Endothelial cell of umbilical vein (primary cell): ENCODE data around the gene SCAMP4.

Experiments used
- CTCF ChIP-seq, 2 donors: IDR thresholded peaks; 1 replicate in 1 of 2; 2 replicates in 1 of 2; pipeline ENCODE4 v1.5.1; 2011; ENCODE audit warnings: low read length in 2 of 2, mild to moderate bottlenecking in 2 of 2, moderate library complexity in 2 of 2, control low read depth in 1 of 2, inconsistent platforms in 1 of 2, low read depth in 1 of 2; ENCODE audit not compliant: insufficient read depth in 1 of 2; ENCODE audit errors: extremely low read depth in 1 of 2
- EZH2 ChIP-seq: IDR thresholded peaks from 2 replicates; pipeline ENCODE4 v1.6.1; 2012; ENCODE audit warnings: borderline replicate concordance, low read depth, mild to moderate bottlenecking, moderate library complexity, low read length, inconsistent platforms; ENCODE audit not compliant: severe bottlenecking
- FOS ChIP-seq: IDR thresholded peaks from 2 replicates; pipeline ENCODE4 v1.6.1; 2011; ENCODE audit warnings: mild to moderate bottlenecking, low read length, moderate library complexity, borderline replicate concordance; ENCODE audit not compliant: insufficient read depth
- GATA2 ChIP-seq: IDR thresholded peaks from 2 replicates; pipeline ENCODE4 v1.7.0; 2011; ENCODE audit warnings: low read depth, mild to moderate bottlenecking, moderate library complexity, mixed read lengths, low read length; ENCODE audit not compliant: insufficient read length, insufficient read depth
- JUN ChIP-seq: IDR thresholded peaks from 2 replicates; pipeline ENCODE4 v1.6.1; 2011; ENCODE audit warnings: borderline replicate concordance, low read depth; ENCODE audit not compliant: insufficient read length, insufficient read depth
- MAX ChIP-seq: IDR thresholded peaks from 2 replicates; pipeline ENCODE4 v1.6.1; 2011; ENCODE audit not compliant: insufficient read depth, insufficient read length
- MYC ChIP-seq: IDR thresholded peaks from one replicate; pipeline ENCODE4 v1.6.1; 2011; ENCODE audit warnings: mild to moderate bottlenecking, low read depth, low read length
- POLR2A ChIP-seq: IDR thresholded peaks from 2 replicates; pipeline ENCODE4 v1.6.1; 2012; ENCODE audit warnings: low read depth, mild to moderate bottlenecking, control low read depth, low read length
- POLR2AphosphoS5 ChIP-seq: IDR thresholded peaks from 2 replicates; pipeline ENCODE4 v1.6.1; 2012; ENCODE audit warnings: low read depth, mild to moderate bottlenecking, control low read depth, low read length, moderate library complexity; ENCODE audit not compliant: insufficient read depth

DNA sequence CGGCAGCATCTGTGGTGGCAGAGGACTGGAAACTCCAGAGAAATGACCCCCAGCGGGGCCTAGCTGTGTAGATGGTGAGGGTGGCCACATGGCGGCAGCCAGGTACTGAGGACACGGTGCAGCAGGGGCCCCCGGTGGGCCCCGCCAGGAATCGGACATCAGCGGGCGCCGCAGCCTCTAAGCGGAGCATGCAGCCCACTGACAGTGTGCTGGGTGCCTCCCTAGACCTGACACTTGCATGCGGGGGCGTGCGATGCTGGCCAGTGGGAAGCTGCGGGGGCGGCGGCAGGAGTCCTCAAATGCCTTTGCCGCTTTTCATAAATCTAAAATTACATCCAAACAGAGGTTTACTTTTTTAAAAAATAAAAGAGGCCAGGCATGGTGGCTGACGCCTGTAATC lies 16.1 kb downstream of the SCAMP4 start:
- no peak for TF ChIP-seq EZH2
- TF ChIP-seq POLR2A, result no peak
- TF ChIP-seq CTCF (IDR thresholded peaks at IDR 0.05; ENCODE audit: extremely low read depth in 1 of 2, insufficient read depth in 1 of 2, low read depth in 1 of 2, low read length in 2 of 2), result no peak
- TF ChIP-seq POLR2AphosphoS5, result no peak
- no peak for TF ChIP-seq MYC
- no peak for TF ChIP-seq GATA2
- TF ChIP-seq MAX, result no peak
- TF ChIP-seq JUN, result no peak
- TF ChIP-seq FOS, result no peak
